ENCODE results near the gene CEP44. TPM values are rescaled to one million over a fixed set of nuclear protein-coding genes. Genes with fewer than 3 reads are reported as not detected.

Gene CEP44
- total and polyA plus RNA-seq, 2 experiments from 2014 or later = 6.6 to 19.0 TPM

DNA sequence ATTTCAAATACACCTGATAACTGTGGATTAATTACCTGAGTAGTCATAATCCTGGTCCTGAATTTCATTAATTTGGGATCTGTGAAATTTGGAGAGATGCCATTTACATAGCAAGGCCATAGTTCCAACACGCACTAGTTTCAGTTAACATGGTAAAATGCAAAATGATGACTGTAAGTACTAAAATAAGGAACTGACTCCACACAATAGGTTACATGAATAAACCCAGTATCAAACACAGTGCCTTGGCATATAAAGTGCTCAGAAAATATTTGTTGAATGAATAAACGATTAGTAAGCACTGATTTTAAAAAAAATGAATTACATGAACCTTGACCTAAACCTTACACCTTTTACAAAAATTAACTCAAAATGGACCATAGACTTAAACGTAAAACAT, 9.3 kb upstream of the CEP44 start:
- TF ChIP-seq, protein P1, sequence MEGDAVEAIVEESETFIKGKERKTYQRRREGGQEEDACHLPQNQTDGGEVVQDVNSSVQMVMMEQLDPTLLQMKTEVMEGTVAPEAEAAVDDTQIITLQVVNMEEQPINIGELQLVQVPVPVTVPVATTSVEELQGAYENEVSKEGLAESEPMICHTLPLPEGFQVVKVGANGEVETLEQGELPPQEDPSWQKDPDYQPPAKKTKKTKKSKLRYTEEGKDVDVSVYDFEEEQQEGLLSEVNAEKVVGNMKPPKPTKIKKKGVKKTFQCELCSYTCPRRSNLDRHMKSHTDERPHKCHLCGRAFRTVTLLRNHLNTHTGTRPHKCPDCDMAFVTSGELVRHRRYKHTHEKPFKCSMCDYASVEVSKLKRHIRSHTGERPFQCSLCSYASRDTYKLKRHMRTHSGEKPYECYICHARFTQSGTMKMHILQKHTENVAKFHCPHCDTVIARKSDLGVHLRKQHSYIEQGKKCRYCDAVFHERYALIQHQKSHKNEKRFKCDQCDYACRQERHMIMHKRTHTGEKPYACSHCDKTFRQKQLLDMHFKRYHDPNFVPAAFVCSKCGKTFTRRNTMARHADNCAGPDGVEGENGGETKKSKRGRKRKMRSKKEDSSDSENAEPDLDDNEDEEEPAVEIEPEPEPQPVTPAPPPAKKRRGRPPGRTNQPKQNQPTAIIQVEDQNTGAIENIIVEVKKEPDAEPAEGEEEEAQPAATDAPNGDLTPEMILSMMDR (IDR thresholded peaks at IDR 0.05; ENCODE audit: poor library complexity) = no peak
- TF ChIP-seq EZH2phosphoT487 (IDR thresholded peaks at IDR 0.05; ENCODE audit: low read depth, severe bottlenecking, unreplicated experiment) (no peak), EZH2 (IDR thresholded peaks at IDR 0.05; ENCODE audit: borderline replicate concordance) (no peak)
- Histone ChIP-seq H4K20me1 (ENCODE audit: insufficient read depth, poor library complexity, severe bottlenecking) (peaks cover 5% of the 10 kb centered on the region), H3K4me3 (no peak overlapping the region), H3K27me3 (no peaks in the 10 kb centered on the region), H3K4me2 (no peak overlapping the region), H3K79me2 (peaks cover 91% of the 10 kb centered on the region), H3K4me1 (ENCODE audit: insufficient read depth) (no peaks in the 10 kb centered on the region), H2AFZ (no peak overlapping the region), H3K36me3 (replicated peaks; ENCODE audit: insufficient read depth, low read depth) (no peaks in the 10 kb centered on the region), H3K9me3 (ENCODE audit: low read depth) (no peaks in the 10 kb centered on the region), H3K9me2 (replicated peaks; ENCODE audit: insufficient read depth) (no peaks in the 10 kb centered on the region), H3K27ac (no peak overlapping the region)
- 93% methylated on average over 3 of the region's 3 CpGs for WGBS (ENCODE audit: low lambda C conversion rate, missing lambda C conversion rate)
- no peak for DNase-seq (ENCODE audit: low spot score)

DNA sequence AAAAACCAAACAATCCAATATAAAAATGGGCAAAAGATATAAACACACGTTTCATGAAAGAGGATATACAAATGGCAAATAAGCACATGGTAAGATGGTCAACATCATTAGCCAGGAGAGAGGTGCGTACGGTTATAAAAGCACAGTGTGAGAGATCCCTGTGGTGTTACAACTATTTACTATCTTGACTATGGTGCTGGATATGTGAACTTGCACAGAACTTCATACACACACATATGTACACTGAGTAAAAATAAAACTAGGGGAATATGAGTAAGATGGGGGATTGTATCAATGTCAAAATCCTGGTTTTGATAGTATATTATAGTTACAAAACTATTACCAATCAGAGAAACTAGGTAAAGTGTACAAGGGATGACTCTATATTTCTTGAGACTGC, 8.6 kb upstream of the CEP44 start:
- peaks cover 94% of the 10 kb centered on the region for H3K79me2 ChIP-seq
- H3K4me2 ChIP-seq = no peak overlapping the region

DNA sequence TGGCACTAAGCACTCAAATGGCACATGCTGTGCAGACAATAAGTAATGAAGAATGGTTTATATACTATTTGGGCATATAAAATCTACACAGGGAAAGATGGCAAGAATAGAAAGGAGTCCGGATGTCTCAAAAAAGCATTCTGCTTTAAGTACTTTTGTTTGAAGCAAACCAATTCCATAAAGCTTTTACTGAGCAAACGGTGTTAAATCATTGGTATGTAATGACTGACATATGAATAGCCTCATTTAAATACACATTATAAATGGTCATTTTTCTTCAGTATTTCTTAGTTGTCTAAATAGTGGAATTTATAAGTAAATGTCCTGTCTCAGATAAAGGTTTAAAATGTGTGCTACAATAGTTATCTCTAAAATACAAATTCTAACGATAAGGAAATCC, 6.3 kb upstream of the CEP44 start:
- H3K9me3 ChIP-seq (ENCODE audit: low read depth) = no peaks in the 10 kb centered on the region
- H2AFZ ChIP-seq = no peak overlapping the region
- no peaks in the 10 kb centered on the region for H3K27me3 ChIP-seq
- no peak overlapping the region for H3K4me2 ChIP-seq
- peaks cover 99% of the 10 kb centered on the region for H3K79me2 ChIP-seq
- H3K27ac ChIP-seq = no peak overlapping the region
- no peaks in the 10 kb centered on the region for H3K9me2 ChIP-seq (replicated peaks; ENCODE audit: insufficient read depth)
- H4K20me1 ChIP-seq (ENCODE audit: insufficient read depth, poor library complexity, severe bottlenecking) = peaks cover 5% of the 10 kb centered on the region
- peaks cover 5% of the 10 kb centered on the region for H3K4me1 ChIP-seq (ENCODE audit: insufficient read depth)
- 81% methylated on average over 3 of the region's 3 CpGs for WGBS (ENCODE audit: low lambda C conversion rate, missing lambda C conversion rate)
- H3K36me3 ChIP-seq (replicated peaks; ENCODE audit: insufficient read depth, low read depth) = no peaks in the 10 kb centered on the region
- no peak overlapping the region for H3K4me3 ChIP-seq
- TF ChIP-seq EZH2phosphoT487 (IDR thresholded peaks at IDR 0.05; ENCODE audit: low read depth, severe bottlenecking, unreplicated experiment) (no peak), EZH2 (IDR thresholded peaks at IDR 0.05; ENCODE audit: borderline replicate concordance) (no peak)
- TF ChIP-seq, protein P1 (IDR thresholded peaks at IDR 0.05; ENCODE audit: poor library complexity) = no peak
- no peak for DNase-seq (ENCODE audit: low spot score)

More for the DNA sequence above, 8.6 kb upstream of the CEP44 start:
- Histone ChIP-seq H3K36me3 (replicated peaks; ENCODE audit: insufficient read depth, low read depth) (no peaks in the 10 kb centered on the region), H3K4me1 (ENCODE audit: insufficient read depth) (no peaks in the 10 kb centered on the region), H3K9me3 (ENCODE audit: low read depth) (no peaks in the 10 kb centered on the region), H3K9me2 (replicated peaks; ENCODE audit: insufficient read depth) (no peaks in the 10 kb centered on the region), H2AFZ (no peak overlapping the region), H4K20me1 (ENCODE audit: insufficient read depth, poor library complexity, severe bottlenecking) (peaks cover 5% of the 10 kb centered on the region), H3K27me3 (no peaks in the 10 kb centered on the region), H3K4me3 (no peak overlapping the region), H3K27ac (no peak overlapping the region)
- 87% methylated on average over 3 of the region's 3 CpGs for WGBS (ENCODE audit: low lambda C conversion rate, missing lambda C conversion rate)
- DNase-seq (ENCODE audit: low spot score) = no peak
- TF ChIP-seq, protein P1 (IDR thresholded peaks at IDR 0.05; ENCODE audit: poor library complexity) = no peak

DNA sequence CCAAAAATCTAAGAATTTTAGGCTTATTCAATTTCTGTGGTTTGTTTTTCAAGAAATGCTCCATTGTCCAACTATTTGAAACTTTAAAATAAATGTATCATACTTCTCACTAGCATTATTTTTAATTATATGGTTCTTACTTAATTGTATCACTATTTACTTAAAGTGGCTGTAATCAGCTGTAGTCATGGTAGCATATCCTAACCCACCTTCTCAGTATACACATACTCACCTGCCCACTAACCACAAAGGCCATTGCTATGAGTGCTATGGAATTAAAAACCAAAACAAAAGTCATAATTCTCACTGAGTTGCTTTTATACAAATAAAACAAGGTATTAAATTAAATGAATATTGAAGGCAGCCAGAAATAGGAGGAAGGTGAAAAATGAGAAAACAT, 5.2 kb upstream of the CEP44 start:
- Histone ChIP-seq H3K36me3 (replicated peaks; ENCODE audit: insufficient read depth, low read depth) (no peaks in the 10 kb centered on the region), H4K20me1 (ENCODE audit: insufficient read depth, poor library complexity, severe bottlenecking) (peaks cover 5% of the 10 kb centered on the region), H2AFZ (no peak overlapping the region), H3K27me3 (no peaks in the 10 kb centered on the region), H3K4me3 (no peak overlapping the region), H3K9me3 (ENCODE audit: low read depth) (no peaks in the 10 kb centered on the region), H3K27ac (no peak overlapping the region), H3K4me2 (no peak overlapping the region), H3K4me1 (ENCODE audit: insufficient read depth) (peaks cover 5% of the 10 kb centered on the region), H3K79me2 (peaks cover 94% of the 10 kb centered on the region), H3K9me2 (replicated peaks; ENCODE audit: insufficient read depth) (no peaks in the 10 kb centered on the region)
- DNase-seq (ENCODE audit: low spot score) = no peak
- TF ChIP-seq EZH2 (IDR thresholded peaks at IDR 0.05; ENCODE audit: borderline replicate concordance) = no peak
- TF ChIP-seq EZH2phosphoT487 (IDR thresholded peaks at IDR 0.05; ENCODE audit: low read depth, severe bottlenecking, unreplicated experiment) = no peak
- TF ChIP-seq, protein P1 (IDR thresholded peaks at IDR 0.05; ENCODE audit: poor library complexity) = no peak
